Measurements from ENCODE around the gene TEX13D. TPM values are rescaled to one million over a fixed set of nuclear protein-coding genes. Genes with fewer than 3 reads are reported as not detected.

Gene TEX13D
- total and polyA plus RNA-seq, 2 of the 8 experiments (the other 6 are each of a cell fraction or from before 2014, with no cell fraction given), result 0.03 to 0.07 TPM

GRCh38 chrX:124348885-124349453 is 16.5 kb downstream of the TEX13D start:
- H3K79me2 ChIP-seq (ENCODE audit: control insufficient read depth in 1 of 2, insufficient read depth in 2 of 2, low read length in 2 of 2), result no peaks in the 10 kb centered on the region
- no peak overlapping the region for H2BK120ac ChIP-seq (replicated peaks; ENCODE audit: low read depth, low read length)
- H4K8ac ChIP-seq (ENCODE audit: extremely low read depth, insufficient read depth, low read length), result no peak overlapping the region
- H3K18ac ChIP-seq (ENCODE audit: extremely low read depth, low read length), result no peak overlapping the region
- H2AK5ac ChIP-seq (ENCODE audit: low read depth, low read length), result no peak overlapping the region
- H3K14ac ChIP-seq (ENCODE audit: insufficient read length), result no peak overlapping the region
- no peaks in the 10 kb centered on the region for H4K20me1 ChIP-seq (replicated peaks in 1 of 2; ENCODE audit: control insufficient read depth in 1 of 2, insufficient read depth in 2 of 2, low read length in 2 of 2)
- H2AFZ ChIP-seq (ENCODE audit: low read length), result no peak overlapping the region
- no peak overlapping the region for H4K5ac ChIP-seq (ENCODE audit: insufficient read length, low read depth, low read length)
- H2BK12ac ChIP-seq (ENCODE audit: low read depth, low read length), result no peak overlapping the region
- WGBS, 2 experiments (ENCODE audit: extremely low coverage in 1 of 2, insufficient coverage in 1 of 2, insufficient read length in 1 of 2, insufficient replicate concordance in 2 of 2, low coverage in 1 of 2, low lambda C conversion rate in 2 of 2, missing lambda C conversion rate in 1 of 2), result 90% methylated on average over 5 of the region's 6 CpGs; no CpG with 5 or more reads in 1 of the 2 experiments
- POLR2A ChIA-PET (ENCODE audit: partially characterized antibody), result no interaction called here
- H3K27ac ChIP-seq (ENCODE audit: low read depth, low read length), result no peak overlapping the region
- no peaks in the 10 kb centered on the region for H3K27me3 ChIP-seq (replicated peaks in 1 of 4; ENCODE audit: control insufficient read depth in 3 of 4, extremely low read depth in 1 of 4, insufficient read depth in 3 of 4, low read length in 3 of 4)
- H3K9me3 ChIP-seq (ENCODE audit: insufficient read depth in 2 of 2, low read depth in 1 of 2, low read length in 1 of 2), result no peaks in the 10 kb centered on the region
- H3K4me2 ChIP-seq (ENCODE audit: insufficient read depth in 1 of 2, low read depth in 2 of 2, low read length in 2 of 2), result no peak overlapping the region
- no peak overlapping the region for H3K9ac ChIP-seq (replicated peaks in 1 of 4; ENCODE audit: extremely low read depth in 1 of 4, low read depth in 3 of 4, low read length in 3 of 4)
- H3K23me2 ChIP-seq (ENCODE audit: low read depth, low read length), result no peaks in the 10 kb centered on the region
- DNase-seq (ENCODE audit: low read depth in 1 of 2, low spot score in 2 of 2) (no peak), FAIRE-seq (peak; percentile 62)
- H3K23ac ChIP-seq (ENCODE audit: insufficient read length), result no peak overlapping the region
- H3K4ac ChIP-seq (replicated peaks; ENCODE audit: insufficient read length, low read depth, low read length), result no peak overlapping the region
- no peaks in the 10 kb centered on the region for H3K79me1 ChIP-seq (ENCODE audit: low read depth, low read length)
- no peak overlapping the region for H3K56ac ChIP-seq (replicated peaks; ENCODE audit: insufficient read length, low read depth, low read length)
- H2BK15ac ChIP-seq (ENCODE audit: low read length), result no peak overlapping the region
- CTCF ChIA-PET (ENCODE audit: partially characterized antibody), result no interaction called here
- H2BK5ac ChIP-seq (ENCODE audit: low read depth, low read length), result no peak overlapping the region
- no peak overlapping the region for H2BK20ac ChIP-seq (ENCODE audit: low read length)
- no peaks in the 10 kb centered on the region for H3K36me3 ChIP-seq (ENCODE audit: control insufficient read depth in 2 of 4, insufficient read depth in 4 of 4, low read length in 3 of 4)
- no peak overlapping the region for H4K91ac ChIP-seq (replicated peaks; ENCODE audit: insufficient read length, low read length)
- H3K4me3 ChIP-seq (ENCODE audit: extremely low read depth in 1 of 4, insufficient read depth in 2 of 4, low read depth in 3 of 4, low read length in 4 of 4), result no peak overlapping the region
- no peaks in the 10 kb centered on the region for H3K4me1 ChIP-seq (replicated peaks in 1 of 4; ENCODE audit: control insufficient read depth in 3 of 4, insufficient read depth in 4 of 4, low read length in 3 of 4)
- no peak for TF ChIP-seq USF2 (IDR thresholded peaks at IDR 0.05; ENCODE audit: low read length)
